Neural progenitor cell (in vitro differentiated cells): ENCODE measurements around the gene ABLIM2.

Source experiments
- EZH2 ChIP-seq: fragments of 200-600 bp; sonication (generic); IDR thresholded peaks from 2 replicates; pipeline ENCODE4 v1.6.1; 2017; ENCODE audit warnings: antibody characterized with exemption, mild to moderate bottlenecking, moderate library complexity
- EZH2phosphoT487 ChIP-seq: fragments of 200-600 bp; sonication (generic); IDR thresholded peaks from 2 replicates; pipeline ENCODE4 v1.6.1; 2017; ENCODE audit warnings: antibody characterized with exemption
- TF ChIP-seq, protein P1 (sequence below): fragments of 200-600 bp; sonication (generic); IDR thresholded peaks from 2 replicates; pipeline ENCODE4 v1.5.1; 2017; ENCODE audit warnings: antibody characterized with exemption, mild to moderate bottlenecking

DNA sequence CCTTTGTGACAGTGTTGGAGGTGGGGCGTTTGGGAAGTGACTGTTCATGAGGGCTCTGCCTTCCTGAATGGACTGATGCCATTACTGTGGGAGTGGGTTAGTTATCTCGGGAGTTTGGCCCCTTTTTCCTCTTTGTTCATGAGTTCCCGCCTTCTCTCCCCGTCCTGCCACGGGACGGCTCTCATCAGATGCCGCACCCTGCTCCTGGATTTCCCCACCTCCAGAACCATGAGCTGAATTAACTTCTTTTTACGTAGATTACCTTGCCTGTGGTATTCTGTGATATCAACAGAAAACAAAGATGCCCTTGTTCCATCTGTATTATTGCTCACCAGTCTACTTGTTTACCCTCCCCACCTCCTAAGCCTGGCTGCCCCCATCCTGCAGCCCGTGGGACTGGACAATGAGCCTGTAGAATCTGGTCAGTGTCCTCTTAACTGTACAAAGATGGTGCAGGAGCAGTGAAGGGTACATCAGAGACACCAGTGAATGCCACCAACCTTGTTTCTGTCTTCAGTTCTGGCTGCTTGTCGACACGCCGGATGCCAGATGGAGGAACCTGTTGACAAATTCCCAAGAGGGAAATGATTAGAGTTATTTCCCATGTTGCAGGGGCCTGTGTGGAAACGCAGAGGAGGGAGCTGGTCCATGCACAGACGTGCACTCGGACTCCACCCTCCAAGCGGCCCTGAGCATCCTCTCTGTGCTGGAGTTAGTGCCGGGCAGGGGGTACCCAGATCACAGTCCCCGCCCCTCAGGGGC lies 104.7 kb downstream of the ABLIM2 start:
- TF ChIP-seq, protein P1, sequence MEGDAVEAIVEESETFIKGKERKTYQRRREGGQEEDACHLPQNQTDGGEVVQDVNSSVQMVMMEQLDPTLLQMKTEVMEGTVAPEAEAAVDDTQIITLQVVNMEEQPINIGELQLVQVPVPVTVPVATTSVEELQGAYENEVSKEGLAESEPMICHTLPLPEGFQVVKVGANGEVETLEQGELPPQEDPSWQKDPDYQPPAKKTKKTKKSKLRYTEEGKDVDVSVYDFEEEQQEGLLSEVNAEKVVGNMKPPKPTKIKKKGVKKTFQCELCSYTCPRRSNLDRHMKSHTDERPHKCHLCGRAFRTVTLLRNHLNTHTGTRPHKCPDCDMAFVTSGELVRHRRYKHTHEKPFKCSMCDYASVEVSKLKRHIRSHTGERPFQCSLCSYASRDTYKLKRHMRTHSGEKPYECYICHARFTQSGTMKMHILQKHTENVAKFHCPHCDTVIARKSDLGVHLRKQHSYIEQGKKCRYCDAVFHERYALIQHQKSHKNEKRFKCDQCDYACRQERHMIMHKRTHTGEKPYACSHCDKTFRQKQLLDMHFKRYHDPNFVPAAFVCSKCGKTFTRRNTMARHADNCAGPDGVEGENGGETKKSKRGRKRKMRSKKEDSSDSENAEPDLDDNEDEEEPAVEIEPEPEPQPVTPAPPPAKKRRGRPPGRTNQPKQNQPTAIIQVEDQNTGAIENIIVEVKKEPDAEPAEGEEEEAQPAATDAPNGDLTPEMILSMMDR: no peak
- no peak for TF ChIP-seq EZH2
- TF ChIP-seq EZH2phosphoT487: no peak
